Vagina (tissue), 2 donors: ENCODE measurements around the gene ERCC2.

ENCODE experiments used
- CTCF ChIP-seq, 3 experiments: fragments of 450-650 bp in 2 of 3; fragments of 200-600 bp in 1 of 3; sonication (generic) in 1 of 3; IDR thresholded peaks; one replicate each; pipeline ENCODE4 v1.5.1; 2017 to 2019; ENCODE audit warnings: antibody characterized with exemption in 3 of 3, mild to moderate bottlenecking in 2 of 3, moderate library complexity in 2 of 3
- POLR2A ChIP-seq, 2 donors: fragments of 450-650 bp; IDR thresholded peaks; one replicate each; pipeline ENCODE4 v1.6.1; 2017; ENCODE audit warnings: antibody characterized with exemption in 2 of 2, mild to moderate bottlenecking in 2 of 2, moderate library complexity in 2 of 2

- TF ChIP-seq POLR2A (IDR thresholded peaks at IDR 0.05) (no peak), CTCF (IDR thresholded peaks at IDR 0.05) (no peak)
Observed at GRCh38 chr19:45344621-45345505, 25.5 kb downstream of the ERCC2 start.
